ENCODE measurements around the gene SCG3. TPM values are rescaled to one million over a fixed set of nuclear protein-coding genes. Genes with fewer than 3 reads are reported as not detected.

The SCG3 gene
- total RNA-seq, 1 donor, result not detected

GRCh38 chr15:51724673-51725072, 43.4 kb downstream of the SCG3 start:
- H3K4me3 ChIP-seq (ENCODE audit: low read depth, low read length), result no peak overlapping the region
- no peak for DNase-seq (ENCODE audit: low read depth)
- no peak for TF ChIP-seq CTCF (IDR thresholded peaks at IDR 0.05; ENCODE audit: insufficient read depth, low read depth, low read length)

- TF ChIP-seq CTCF (IDR thresholded peaks at IDR 0.05; ENCODE audit: insufficient read depth, low read depth, low read length), result no peak
- peak; percentile 92 for DNase-seq (ENCODE audit: low read depth)
Measured at GRCh38 chr15:51726302-51727073, 45.2 kb downstream of the SCG3 start.

GRCh38 chr15:51727141-51727897, 46.0 kb downstream of the SCG3 start:
- no peak overlapping the region for H3K4me3 ChIP-seq (ENCODE audit: low read depth, low read length)
- no peak for DNase-seq (ENCODE audit: low read depth)
- TF ChIP-seq CTCF (IDR thresholded peaks at IDR 0.05; ENCODE audit: insufficient read depth, low read depth, low read length), result peak; percentile 40

More at GRCh38 chr15:51726302-51727073, 45.2 kb downstream of the SCG3 start:
- H3K4me3 ChIP-seq (ENCODE audit: low read depth, low read length), result no peak overlapping the region

GRCh38 chr15:51731549-51732267, 50.4 kb downstream of the SCG3 start:
- H3K4me3 ChIP-seq (ENCODE audit: low read depth, low read length), result peak overlapping the region; percentile 43
- DNase-seq (ENCODE audit: low read depth), result peak; percentile 91
- no peak for TF ChIP-seq CTCF (IDR thresholded peaks at IDR 0.05; ENCODE audit: insufficient read depth, low read depth, low read length)

- no peak for TF ChIP-seq CTCF (IDR thresholded peaks at IDR 0.05; ENCODE audit: insufficient read depth, low read depth, low read length)
- H3K4me3 ChIP-seq (ENCODE audit: low read depth, low read length), result no peak overlapping the region
- DNase-seq (ENCODE audit: low read depth), result no peak
Measured at GRCh38 chr15:51732646-51733045, 51.3 kb downstream of the SCG3 start.

- peak; percentile 13 for TF ChIP-seq CTCF (IDR thresholded peaks at IDR 0.05; ENCODE audit: insufficient read depth, low read depth, low read length)
- H3K4me3 ChIP-seq (ENCODE audit: low read depth, low read length), result no peak overlapping the region
- no peak for DNase-seq (ENCODE audit: low read depth)
Measured at GRCh38 chr15:51735228-51736010, 54.1 kb downstream of the SCG3 start.
